T-helper 17 cell (primary cell): ENCODE results near the gene SLC38A6. TPM values are rescaled to one million over a fixed set of nuclear protein-coding genes. Genes with fewer than 3 reads are reported as not detected.
A peak's percentile ranks its signal among the peaks of the same experiment; 100 is the strongest.

Experiments
- ATAC-seq: fragments of 150-1000 bp; cut with Tn5 transposase; 2 replicates; pipeline ENCODE4 v1.10.0; 2021; ENCODE audit warnings: mild to moderate bottlenecking, moderate library complexity
- DNase-seq, 3 donors: peaks; one replicate each; pipeline versions ENCODE4 v3.0.0 to v3.0.0-alpha.2; 2020 to 2021
- H3K9me3 ChIP-seq: one replicate; pipeline ENCODE4 v1.7.0; 2013; ENCODE audit warnings: low read length, mild to moderate bottlenecking; ENCODE audit not compliant: control insufficient read depth, poor library complexity, severe bottlenecking
- H3K27ac Mint-ChIP-seq: one replicate; pipeline ENCODE4 v1.8.0; 2022; ENCODE audit warnings: mild to moderate bottlenecking, moderate library complexity, mixed read lengths
- H3K27me3 Mint-ChIP-seq: one replicate; pipeline ENCODE4 v1.8.0; 2022; ENCODE audit warnings: mixed read lengths
- H3K36me3 Mint-ChIP-seq: one replicate; pipeline ENCODE4 v1.8.0; 2022; ENCODE audit warnings: low read depth, mixed read lengths
- H3K4me1 Mint-ChIP-seq: one replicate; pipeline ENCODE4 v1.8.0; 2022; ENCODE audit warnings: mild to moderate bottlenecking, mixed read lengths
- H3K4me3 Mint-ChIP-seq: one replicate; pipeline ENCODE4 v1.8.0; 2022; ENCODE audit warnings: mild to moderate bottlenecking, moderate library complexity, mixed read lengths
- total RNA-seq, 4 donors: library from RNA in 2 of 4; stranded (reverse) in 2 of 4; gene quantifications; one replicate each; pipeline ENCODE4 v1.2.3 and lab custom pipeline; 2022 to 2026

SLC38A6 gene
- total RNA-seq (10 to 100 TPM; 10.4 to 15.8 TPM), total RNA-seq (lab: John Stamatoyannopoulos, UW) (5.4 to 8.5 reads per million in 2 donors)

- no peaks in the 10 kb centered on the region for H3K36me3 Mint-ChIP-seq
- H3K27me3 Mint-ChIP-seq: no peaks in the 10 kb centered on the region
- peak; percentile 74 to 81 (median 80) for DNase-seq
- H3K27ac Mint-ChIP-seq: no peak within 1 kb of the TSS
- no peaks in the 10 kb centered on the region for H3K9me3 ChIP-seq
- H3K4me3 Mint-ChIP-seq: no peak within 1 kb of the TSS
- peaks cover 5% of the 10 kb centered on the region for H3K4me1 Mint-ChIP-seq
- peak; percentile 89 for ATAC-seq
These were observed at the start of gene SLC38A6, which contains the start of gene TRMT5 for GRCh38 chr14:60980811-60981632. SLC38A6 (plus strand) TSS chr14:60981245; CDS start chr14:60981278, 33 bp downstream. TRMT5 (minus strand) TSS chr14:60981079; CDS start chr14:60980973, 106 bp downstream.

- DNase-seq (no peak), ATAC-seq (no peak)
- no peaks in the 10 kb centered on the region for H3K27me3 Mint-ChIP-seq
- no peaks in the 10 kb centered on the region for H3K9me3 ChIP-seq
- no peaks in the 10 kb centered on the region for H3K36me3 Mint-ChIP-seq
- peaks cover 3% of the 10 kb centered on the region for H3K4me1 Mint-ChIP-seq
- no peak overlapping the region for H3K27ac Mint-ChIP-seq
- no peak overlapping the region for H3K4me3 Mint-ChIP-seq
These were observed 47.0 kb upstream of the SLC38A6 start for GRCh38 chr14:60933920-60934655.

DNA sequence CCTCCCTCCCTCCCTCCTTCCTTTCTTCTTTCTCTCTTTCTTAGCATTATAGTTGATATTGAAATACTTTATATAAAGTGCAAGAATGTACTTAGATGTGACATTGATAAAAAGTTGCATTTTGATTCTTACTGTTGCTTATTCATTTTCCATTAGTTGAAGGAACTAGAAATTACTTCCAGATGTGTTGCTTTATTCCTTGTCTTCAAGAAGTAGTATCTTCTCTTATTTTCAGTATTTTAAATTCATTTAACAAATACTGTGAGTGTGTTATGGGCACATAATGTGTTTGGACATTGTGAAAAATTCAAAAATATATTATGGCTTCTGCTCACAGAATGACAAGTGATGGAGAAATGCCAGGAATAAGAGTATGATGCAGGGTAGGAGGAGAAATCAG, 45.7 kb upstream of the SLC38A6 start:
- no peaks in the 10 kb centered on the region for H3K27me3 Mint-ChIP-seq
- no peaks in the 10 kb centered on the region for H3K9me3 ChIP-seq
- H3K36me3 Mint-ChIP-seq: no peaks in the 10 kb centered on the region
- peaks cover 3% of the 10 kb centered on the region for H3K4me1 Mint-ChIP-seq
- no peak overlapping the region for H3K27ac Mint-ChIP-seq
- DNase-seq (no peak), ATAC-seq (no peak)
- no peak overlapping the region for H3K4me3 Mint-ChIP-seq

DNA sequence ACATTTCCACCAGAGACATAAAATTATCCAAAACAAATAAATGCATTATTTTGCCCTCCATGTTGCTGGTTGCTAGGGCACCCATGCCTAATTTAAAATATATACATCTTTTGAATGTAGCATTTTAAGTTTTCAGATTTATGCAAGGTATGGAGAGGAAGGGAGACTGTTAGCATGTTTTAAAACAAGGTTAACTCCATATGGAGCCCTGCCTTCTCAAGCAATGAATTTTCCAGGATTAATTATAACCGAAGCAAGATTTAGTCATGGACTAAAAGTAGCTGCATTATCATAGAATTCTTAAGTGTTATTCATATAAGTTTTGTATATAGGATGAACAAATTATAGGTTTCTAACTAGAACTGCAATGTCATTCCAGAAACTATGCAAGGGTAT, 37.4 kb upstream of the SLC38A6 start:
- peaks cover 5% of the 10 kb centered on the region for H3K36me3 Mint-ChIP-seq
- no peaks in the 10 kb centered on the region for H3K27me3 Mint-ChIP-seq
- DNase-seq (no peak), ATAC-seq (no peak)
- no peaks in the 10 kb centered on the region for H3K9me3 ChIP-seq
- H3K27ac Mint-ChIP-seq: no peak overlapping the region
- H3K4me3 Mint-ChIP-seq: no peak overlapping the region
- peaks cover 4% of the 10 kb centered on the region for H3K4me1 Mint-ChIP-seq

GRCh38 chr14:60944204-60944603, 36.8 kb upstream of the SLC38A6 start:
- Mint-ChIP-seq H3K36me3 (peaks cover 5% of the 10 kb centered on the region), H3K27ac (no peak overlapping the region), H3K27me3 (no peaks in the 10 kb centered on the region), H3K4me3 (no peak overlapping the region), H3K4me1 (peaks cover 4% of the 10 kb centered on the region)
- no peaks in the 10 kb centered on the region for H3K9me3 ChIP-seq
- ATAC-seq (no peak), DNase-seq (no peak)

GRCh38 chr14:60945984-60946383, 35.1 kb upstream of the SLC38A6 start:
- no peak overlapping the region for H3K4me3 Mint-ChIP-seq
- peaks cover 4% of the 10 kb centered on the region for H3K4me1 Mint-ChIP-seq
- H3K27me3 Mint-ChIP-seq: no peaks in the 10 kb centered on the region
- H3K36me3 Mint-ChIP-seq: peaks cover 5% of the 10 kb centered on the region
- no peak overlapping the region for H3K27ac Mint-ChIP-seq
- DNase-seq: no peak
- ATAC-seq: no peak
- H3K9me3 ChIP-seq: no peaks in the 10 kb centered on the region

- DNase-seq: no peak
- Mint-ChIP-seq H3K4me1 (peaks cover 4% of the 10 kb centered on the region), H3K4me3 (no peak overlapping the region), H3K36me3 (peaks cover 5% of the 10 kb centered on the region), H3K27ac (no peak overlapping the region), H3K27me3 (no peaks in the 10 kb centered on the region)
- ATAC-seq: no peak
- H3K9me3 ChIP-seq: no peaks in the 10 kb centered on the region
These were observed 34.3 kb upstream of the SLC38A6 start for GRCh38 chr14:60946773-60947172.

DNA sequence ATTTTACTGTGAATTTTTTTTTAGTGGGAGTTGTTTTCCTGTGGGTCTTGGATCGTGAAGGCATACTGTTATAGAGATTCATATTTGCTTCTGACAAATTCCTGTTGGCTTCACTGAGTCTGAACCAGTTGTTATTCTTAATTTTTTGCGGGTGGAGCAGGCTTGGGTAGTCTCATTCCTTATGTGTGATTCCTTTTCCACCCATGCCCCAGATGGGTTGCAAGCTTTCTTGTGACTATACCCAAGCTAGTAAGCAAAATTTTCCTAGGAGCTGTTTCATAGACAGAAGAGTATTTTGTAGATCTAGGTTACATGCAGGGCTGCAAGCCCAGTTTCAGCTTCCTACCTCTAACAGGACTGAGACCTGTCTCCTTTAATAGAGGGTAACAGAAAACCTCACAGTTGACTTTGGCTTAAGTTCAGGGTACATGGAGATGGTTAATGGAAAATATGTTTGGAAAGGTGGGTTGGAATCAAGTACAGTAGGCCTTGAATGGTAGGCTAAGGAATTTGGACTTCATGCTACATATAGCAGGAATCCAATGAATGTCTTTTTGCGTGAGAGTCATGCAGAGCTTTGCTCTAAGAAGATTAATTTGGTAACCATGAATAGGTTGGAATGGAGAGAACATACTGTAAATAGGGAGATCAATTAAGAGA, 29.1 kb upstream of the SLC38A6 start:
- no peaks in the 10 kb centered on the region for H3K9me3 ChIP-seq
- DNase-seq (no peak), ATAC-seq (no peak)
- H3K36me3 Mint-ChIP-seq: no peaks in the 10 kb centered on the region
- H3K4me3 Mint-ChIP-seq: no peak overlapping the region
- H3K27ac Mint-ChIP-seq: no peak overlapping the region
- H3K4me1 Mint-ChIP-seq: no peaks in the 10 kb centered on the region
- H3K27me3 Mint-ChIP-seq: no peaks in the 10 kb centered on the region

- no peaks in the 10 kb centered on the region for H3K4me1 Mint-ChIP-seq
- no peak for DNase-seq
- peaks cover 2% of the 10 kb centered on the region for H3K36me3 Mint-ChIP-seq
- no peak overlapping the region for H3K4me3 Mint-ChIP-seq
- no peaks in the 10 kb centered on the region for H3K9me3 ChIP-seq
- H3K27me3 Mint-ChIP-seq: no peaks in the 10 kb centered on the region
- no peak overlapping the region for H3K27ac Mint-ChIP-seq
- ATAC-seq: no peak
These were observed 24.8 kb upstream of the SLC38A6 start for GRCh38 chr14:60956202-60956601.

DNA sequence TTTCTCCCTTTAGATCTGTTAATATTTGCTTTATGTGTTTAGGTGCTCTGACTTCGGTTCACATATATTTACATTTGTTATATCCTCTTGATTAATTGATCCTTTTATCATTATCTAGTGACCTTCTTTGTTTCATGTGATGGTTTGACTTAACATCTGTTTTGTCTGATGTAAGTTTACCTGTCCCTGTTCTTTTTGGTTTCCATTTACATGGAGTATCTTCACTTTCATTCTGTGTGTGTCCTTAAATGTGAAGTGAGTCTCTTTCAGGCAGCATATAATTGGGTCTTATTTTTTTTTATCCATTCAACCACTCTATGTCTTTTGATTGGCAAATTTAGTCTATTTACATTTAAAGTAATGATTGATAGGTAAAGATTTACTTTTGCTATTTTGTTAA, 24.4 kb upstream of the SLC38A6 start:
- Mint-ChIP-seq H3K27ac (no peak overlapping the region), H3K4me3 (no peak overlapping the region), H3K27me3 (no peaks in the 10 kb centered on the region), H3K36me3 (peaks cover 2% of the 10 kb centered on the region), H3K4me1 (no peaks in the 10 kb centered on the region)
- H3K9me3 ChIP-seq: no peaks in the 10 kb centered on the region
- no peak for ATAC-seq
- no peak for DNase-seq

DNA sequence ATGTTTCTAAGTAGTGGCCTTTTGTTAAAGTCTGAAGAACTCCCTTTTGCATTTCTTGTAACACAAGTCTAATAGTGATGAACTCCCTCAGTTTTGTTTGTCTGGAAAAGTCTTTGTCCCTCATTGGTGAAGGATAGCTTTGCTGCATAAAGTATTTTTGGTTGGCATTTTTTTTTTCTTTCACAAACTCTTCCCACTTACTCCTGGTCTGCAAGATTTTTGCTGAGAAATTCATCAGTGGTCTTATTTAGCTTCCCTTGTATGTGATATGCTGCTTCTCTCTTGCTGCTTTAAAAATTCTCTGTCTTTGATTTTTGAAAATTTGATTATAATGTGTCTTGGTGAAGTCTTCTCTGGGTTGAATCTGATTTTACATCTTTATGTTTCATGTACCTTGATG, 22.9 kb upstream of the SLC38A6 start:
- ATAC-seq (no peak), DNase-seq (no peak)
- Mint-ChIP-seq H3K4me1 (no peaks in the 10 kb centered on the region), H3K4me3 (no peak overlapping the region), H3K36me3 (peaks cover 2% of the 10 kb centered on the region), H3K27ac (no peak overlapping the region), H3K27me3 (no peaks in the 10 kb centered on the region)
- H3K9me3 ChIP-seq: no peaks in the 10 kb centered on the region

DNA sequence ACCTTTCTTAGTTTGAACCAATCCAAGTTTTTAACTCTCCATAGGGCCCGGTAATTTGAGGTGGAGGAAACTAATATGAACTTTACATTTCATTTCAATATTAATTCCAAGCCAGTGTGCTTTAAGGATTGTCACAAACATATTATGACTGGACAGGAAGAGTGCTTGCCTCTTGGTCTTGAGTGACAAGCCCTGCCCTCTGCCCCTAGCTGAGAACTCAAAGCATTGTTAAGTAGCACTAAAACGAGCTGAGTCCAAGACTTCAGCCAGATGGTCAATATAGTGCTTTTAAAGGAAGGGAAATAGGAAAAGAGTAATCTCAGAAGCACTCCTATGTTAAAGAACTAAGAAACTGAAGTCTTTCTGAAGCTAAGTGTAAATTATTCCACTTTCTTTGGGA, 17.3 kb upstream of the SLC38A6 start:
- Mint-ChIP-seq H3K4me1 (no peaks in the 10 kb centered on the region), H3K4me3 (no peak overlapping the region), H3K36me3 (peaks cover 4% of the 10 kb centered on the region), H3K27ac (no peak overlapping the region), H3K27me3 (no peaks in the 10 kb centered on the region)
- DNase-seq (no peak), ATAC-seq (no peak)
- no peaks in the 10 kb centered on the region for H3K9me3 ChIP-seq

- Mint-ChIP-seq H3K36me3 (peaks cover 4% of the 10 kb centered on the region), H3K4me1 (no peaks in the 10 kb centered on the region), H3K27ac (no peak overlapping the region), H3K4me3 (no peak overlapping the region), H3K27me3 (no peaks in the 10 kb centered on the region)
- no peaks in the 10 kb centered on the region for H3K9me3 ChIP-seq
- no peak for ATAC-seq
- DNase-seq: no peak
These were observed 16.1 kb upstream of the SLC38A6 start for GRCh38 chr14:60964904-60965303.
